Measurements from ENCODE around the gene TM9SF4. TPM values are rescaled to one million over a fixed set of nuclear protein-coding genes. Genes with fewer than 3 reads are reported as not detected.

TM9SF4 gene
- total RNA-seq, 1 donor from 2014 or later, result 76.8 TPM

- no peak for TF ChIP-seq CTCF (conservative IDR thresholded peaks at IDR 0.05)
- Mint-ChIP-seq H3K27ac (ENCODE audit: unreplicated experiment) (peak overlapping the region; percentile 73), H3K27me3 (ENCODE audit: low read depth) (no peaks in the 10 kb centered on the region), H3K4me1 (peaks cover 66% of the 10 kb centered on the region), H3K36me3 (ENCODE audit: low read depth) (no peaks in the 10 kb centered on the region), H3K9me3 (no peaks in the 10 kb centered on the region), H3K4me3 (peak overlapping the region; percentile 91)
- no peak for DNase-seq (ENCODE audit: low read depth, low spot score)
These were observed 99.1 kb downstream of the TM9SF4 start for GRCh38 chr20:32208499-32209154.

- no peak for DNase-seq (ENCODE audit: low read depth, low spot score)
- Mint-ChIP-seq H3K27ac (ENCODE audit: unreplicated experiment) (peak overlapping the region; percentile 9), H3K9me3 (no peaks in the 10 kb centered on the region), H3K4me3 (peak overlapping the region; percentile 91), H3K4me1 (peaks cover 52% of the 10 kb centered on the region), H3K36me3 (ENCODE audit: low read depth) (no peaks in the 10 kb centered on the region), H3K27me3 (ENCODE audit: low read depth) (no peaks in the 10 kb centered on the region)
- no peak for TF ChIP-seq CTCF (conservative IDR thresholded peaks at IDR 0.05)
These were observed 100.5 kb downstream of the TM9SF4 start for GRCh38 chr20:32209850-32210605.

- Mint-ChIP-seq H3K4me1 (peaks cover 24% of the 10 kb centered on the region), H3K4me3 (peak overlapping the region; percentile 11), H3K36me3 (ENCODE audit: low read depth) (peaks cover 5% of the 10 kb centered on the region), H3K27me3 (ENCODE audit: low read depth) (no peaks in the 10 kb centered on the region), H3K27ac (ENCODE audit: unreplicated experiment) (no peak overlapping the region), H3K9me3 (no peaks in the 10 kb centered on the region)
- DNase-seq (ENCODE audit: low read depth, low spot score), result no peak
- no peak for TF ChIP-seq CTCF (conservative IDR thresholded peaks at IDR 0.05)
These were observed 104.4 kb downstream of the TM9SF4 start for GRCh38 chr20:32213870-32214269.

DNA sequence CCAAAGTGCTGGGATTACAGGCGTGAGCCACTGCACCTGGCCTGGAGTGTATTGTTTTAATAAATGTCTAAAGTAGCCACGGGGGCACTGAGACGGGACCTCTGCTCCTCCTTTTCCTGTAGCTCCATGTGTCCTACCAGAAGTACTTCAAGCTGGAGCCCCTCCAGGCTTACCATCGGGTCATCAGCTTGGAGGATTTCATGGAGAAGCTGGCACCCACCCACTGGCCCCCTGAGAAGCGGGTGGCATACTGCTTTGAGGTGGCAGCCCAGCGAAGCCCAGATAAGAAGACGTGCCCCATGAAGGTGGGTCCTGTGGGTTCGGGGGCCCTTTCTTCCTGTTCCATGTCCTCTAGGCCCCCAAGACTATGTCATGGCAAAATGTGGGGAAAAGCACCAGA is 105.6 kb downstream of the TM9SF4 start:
- DNase-seq (ENCODE audit: low read depth, low spot score), result no peak
- Mint-ChIP-seq H3K27ac (ENCODE audit: unreplicated experiment) (no peak overlapping the region), H3K9me3 (no peaks in the 10 kb centered on the region), H3K36me3 (ENCODE audit: low read depth) (peaks cover 9% of the 10 kb centered on the region), H3K27me3 (ENCODE audit: low read depth) (no peaks in the 10 kb centered on the region), H3K4me3 (no peak overlapping the region), H3K4me1 (peaks cover 11% of the 10 kb centered on the region)
- no peak for TF ChIP-seq CTCF (conservative IDR thresholded peaks at IDR 0.05)

GRCh38 chr20:32215729-32216128 is 106.2 kb downstream of the TM9SF4 start:
- DNase-seq (ENCODE audit: low read depth, low spot score), result no peak
- Mint-ChIP-seq H3K9me3 (no peaks in the 10 kb centered on the region), H3K27me3 (ENCODE audit: low read depth) (no peaks in the 10 kb centered on the region), H3K4me3 (no peak overlapping the region), H3K27ac (ENCODE audit: unreplicated experiment) (no peak overlapping the region), H3K36me3 (ENCODE audit: low read depth) (peaks cover 9% of the 10 kb centered on the region), H3K4me1 (peaks cover 5% of the 10 kb centered on the region)
- TF ChIP-seq CTCF (conservative IDR thresholded peaks at IDR 0.05), result no peak
